Adipose tissue (tissue), 3 donors: ENCODE data around the gene ABCC12. TPM values are rescaled to one million over a fixed set of nuclear protein-coding genes. Genes with fewer than 3 reads are reported as not detected.

Experiments
- H3K27ac ChIP-seq: one replicate; pipeline ENCODE4 v1.5.1; 2013; ENCODE audit warnings: low read depth, low read length
- WGBS, 3 donors: extraction: QIAGEN DNeasy Blood & Tissue Kit; methylation state at CpG; one replicate each; pipeline ENCODE4 v1.1.7; 2013; 5-methylcytosine and 5-hydroxymethylcytosine counted together
- polyA plus RNA-seq, 3 donors: library from polyadenylated mRNA; stranded (reverse); fragments of 200-250 nt; gene quantifications; one replicate each; pipeline ENCODE4 v1.2.3, GENCODE V29; 2013
- donor health status: healthy with polysubstance abuse.
- donor health status: Bipolar disorder and iron deficiency.
- donor health status: healthy.

Gene ABCC12
- polyA plus RNA-seq, 3 donors: not detected

DNA sequence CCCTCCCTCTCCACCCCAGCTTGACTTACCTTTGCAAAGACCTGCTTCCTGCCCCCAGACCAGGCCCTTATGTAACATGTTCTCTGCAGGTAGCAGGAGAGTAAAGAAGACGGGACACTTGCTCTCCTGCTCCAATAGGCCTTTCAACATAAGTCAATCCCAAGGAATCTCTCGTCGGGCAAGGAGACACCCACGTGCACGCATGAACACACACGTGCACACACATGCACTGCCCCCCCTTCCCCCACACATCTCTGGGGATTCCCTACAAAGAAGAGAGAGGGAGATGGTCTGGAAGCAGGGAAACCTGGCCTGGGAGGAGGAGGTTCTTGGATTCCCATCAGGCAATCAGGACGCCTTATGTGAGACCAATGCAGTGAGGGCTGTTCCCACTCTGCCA is 41.4 kb downstream of the ABCC12 start:
- WGBS, 3 donors: 89 to 92% (median 91%) methylated on average over 7 of the region's 7 CpGs
- no peak overlapping the region for H3K27ac ChIP-seq

DNA sequence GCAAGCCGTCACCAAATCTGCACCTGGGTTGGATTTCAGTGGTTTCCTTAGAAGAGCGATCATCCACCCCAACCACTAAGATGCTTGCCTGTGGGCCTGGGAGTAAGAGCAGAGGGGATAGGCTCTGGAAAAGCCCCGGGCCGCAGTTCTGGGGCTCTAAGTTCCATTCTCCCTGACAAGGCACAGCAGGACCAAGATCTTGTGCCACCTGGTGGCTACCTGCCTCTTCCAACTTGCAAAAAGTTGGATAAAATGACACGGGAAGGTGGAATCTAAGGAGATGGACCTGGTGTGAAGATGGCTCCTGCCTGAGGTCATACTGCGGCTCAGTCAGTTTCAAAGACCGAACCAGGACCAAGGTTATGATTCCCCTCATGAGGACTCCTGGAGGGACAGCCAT is 42.3 kb downstream of the ABCC12 start:
- WGBS, 3 donors: 67 to 84% (median 71%) methylated on average over 7 of the region's 7 CpGs
- no peak overlapping the region for H3K27ac ChIP-seq

DNA sequence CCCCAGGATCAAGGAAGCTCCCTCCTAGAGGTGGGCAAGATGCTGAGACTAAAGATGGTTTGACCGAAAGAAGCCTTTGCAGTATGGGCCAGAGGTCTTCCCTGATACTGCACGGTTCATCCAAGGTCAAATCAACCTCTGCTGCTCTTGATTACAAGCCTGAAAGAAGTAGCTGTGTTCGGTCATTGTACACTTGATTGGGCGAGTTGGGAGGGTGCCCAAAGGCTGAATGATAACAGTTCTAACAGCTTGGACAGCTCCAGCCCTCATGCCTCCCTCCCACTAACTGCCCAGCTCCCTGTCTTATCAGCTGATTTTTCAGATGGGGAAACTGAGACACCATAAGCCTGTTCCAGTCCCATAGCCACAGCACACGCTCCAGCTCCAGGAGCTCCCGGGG is 42.8 kb downstream of the ABCC12 start:
- H3K27ac ChIP-seq: no peak overlapping the region
- WGBS, 3 donors: 61 to 73% (median 71%) methylated on average over 6 of the region's 6 CpGs

DNA sequence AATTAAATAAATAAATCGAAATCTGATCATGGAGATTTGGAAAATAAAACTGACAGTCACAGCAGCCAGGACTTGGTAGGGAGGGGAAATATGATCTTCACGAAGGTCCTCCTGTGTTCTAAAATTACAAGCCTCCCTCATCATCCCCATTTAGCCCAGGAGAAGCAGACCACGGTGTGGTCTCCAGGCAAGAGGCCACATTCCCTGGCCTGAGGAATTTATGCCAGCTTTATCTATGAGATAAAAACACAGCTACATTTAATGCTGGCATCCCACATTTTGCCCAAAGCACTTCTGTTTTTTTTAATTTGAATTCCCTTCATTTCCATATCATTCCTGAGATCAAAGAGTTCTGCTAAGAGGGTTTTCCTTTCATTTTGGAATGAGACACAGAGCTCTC is 43.2 kb downstream of the ABCC12 start:
- no peak overlapping the region for H3K27ac ChIP-seq
- WGBS, 3 donors: 48 to 58% (median 52%) methylated on average over 3 of the region's 3 CpGs

DNA sequence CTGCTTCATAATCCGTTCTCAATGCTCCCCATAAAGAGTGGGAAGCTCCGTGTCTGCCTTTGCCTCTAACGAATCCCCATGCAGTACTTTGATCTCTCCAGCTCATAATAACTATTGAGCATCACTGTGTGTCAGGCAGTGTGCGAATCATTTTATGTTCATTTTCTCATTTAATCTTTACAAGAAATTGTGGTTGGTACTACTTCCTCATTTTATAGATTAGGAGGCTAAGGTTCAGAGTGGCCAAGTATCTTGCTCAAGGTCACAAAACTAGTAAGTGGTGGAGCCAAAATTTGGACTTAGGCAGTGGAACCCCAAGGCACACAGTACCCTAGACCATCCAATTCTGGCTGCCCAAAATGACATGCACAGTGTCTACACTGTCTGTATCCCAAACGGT is 44.8 kb downstream of the ABCC12 start:
- no peak overlapping the region for H3K27ac ChIP-seq
- 85 to 89% (median 89%) methylated on average over 5 of the region's 5 CpGs for WGBS, 3 donors

DNA sequence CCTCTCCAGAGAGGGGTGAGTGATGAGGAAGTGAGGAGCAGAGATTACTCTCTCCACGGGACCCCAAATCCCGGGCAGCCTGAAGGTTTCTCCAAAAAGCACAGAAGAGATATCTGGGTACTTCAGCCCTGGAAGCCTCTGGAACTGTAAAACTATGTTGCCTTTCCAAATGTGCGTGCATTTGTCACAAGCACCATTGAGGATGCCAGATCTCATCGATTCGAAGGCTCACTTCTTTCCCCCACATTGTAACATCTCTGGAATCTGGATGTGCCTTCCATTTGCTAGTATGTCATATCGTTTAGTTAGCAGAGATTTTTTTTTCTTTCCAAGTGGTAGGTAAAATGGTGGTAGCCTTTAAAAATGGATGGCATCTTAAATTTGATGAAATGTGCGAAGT is 45.8 kb downstream of the ABCC12 start:
- H3K27ac ChIP-seq: no peak overlapping the region
- WGBS, 3 donors: 77 to 81% (median 79%) methylated on average over 7 of the region's 7 CpGs

DNA sequence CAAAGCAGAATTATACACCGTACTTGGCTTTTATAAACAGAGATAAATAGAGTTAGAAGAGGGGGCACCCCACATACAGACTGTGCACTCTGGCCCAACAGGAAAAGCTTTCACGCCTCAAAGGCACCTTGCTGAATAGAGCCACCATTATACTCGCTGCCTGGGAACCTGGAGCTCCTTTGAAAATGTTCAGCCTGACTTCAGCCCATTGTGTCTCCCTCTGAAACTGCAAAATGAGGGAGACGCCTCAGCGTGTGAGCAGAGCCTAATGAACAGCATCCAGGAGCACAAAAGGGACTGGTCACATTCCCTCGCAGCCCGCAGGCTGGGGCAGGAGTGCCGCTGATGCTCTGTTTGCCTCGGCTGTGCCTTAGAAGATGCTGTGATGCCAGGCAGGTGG is 46.3 kb downstream of the ABCC12 start:
- H3K27ac ChIP-seq: no peak overlapping the region
- 66 to 73% (median 71%) methylated on average over 9 of the region's 9 CpGs for WGBS, 3 donors

DNA sequence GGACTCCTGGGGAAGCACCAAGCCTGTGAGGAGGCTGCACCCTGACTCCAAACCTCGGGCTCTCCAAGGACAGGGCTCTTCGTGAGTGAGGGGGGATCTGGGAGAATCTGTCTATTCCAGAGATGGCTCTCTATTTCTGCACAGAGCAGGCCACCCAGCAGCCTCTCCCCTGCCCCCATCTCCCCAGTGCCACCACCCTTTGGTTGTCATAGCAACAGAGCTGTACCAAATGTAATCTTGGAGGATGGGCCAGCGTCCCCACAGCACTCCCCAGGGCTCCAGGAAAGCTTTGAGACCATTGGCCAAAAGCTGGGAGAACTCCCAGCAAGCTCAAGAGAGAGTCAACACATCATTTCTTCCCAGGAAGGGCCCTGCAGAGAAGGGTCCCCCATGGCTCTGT is 49.3 kb downstream of the ABCC12 start:
- 72 to 78% (median 75%) methylated on average over 3 of the region's 3 CpGs for WGBS, 3 donors
- H3K27ac ChIP-seq: no peak overlapping the region

Other genes with a start within 250 kb of the ABCC12 start
- gene LONP2, start 88.3 kb upstream of the ABCC12 start, polyA plus RNA-seq: 10 to 100 TPM; 16.1 to 26.6 (median 18.1) TPM
- gene ABCC11, start 91.5 kb upstream of the ABCC12 start, polyA plus RNA-seq: under 1 TPM in 2 of 3 donors, not detected in 1; 0.15 to 0.49 TPM
- gene SIAH1, start 229.4 kb upstream of the ABCC12 start, polyA plus RNA-seq: 10 to 100 TPM in 2 of 3 donors, 1 to 10 TPM in 1; 7.4 to 30.0 (median 20.1) TPM